ENCODE results near the gene HACD3.
"Not testable (repeated sequence)": the region's sequence is repeated elsewhere in the genome, so short reads cannot be mapped to it uniquely, and the experiment has no call there.

Gene HACD3

DNA sequence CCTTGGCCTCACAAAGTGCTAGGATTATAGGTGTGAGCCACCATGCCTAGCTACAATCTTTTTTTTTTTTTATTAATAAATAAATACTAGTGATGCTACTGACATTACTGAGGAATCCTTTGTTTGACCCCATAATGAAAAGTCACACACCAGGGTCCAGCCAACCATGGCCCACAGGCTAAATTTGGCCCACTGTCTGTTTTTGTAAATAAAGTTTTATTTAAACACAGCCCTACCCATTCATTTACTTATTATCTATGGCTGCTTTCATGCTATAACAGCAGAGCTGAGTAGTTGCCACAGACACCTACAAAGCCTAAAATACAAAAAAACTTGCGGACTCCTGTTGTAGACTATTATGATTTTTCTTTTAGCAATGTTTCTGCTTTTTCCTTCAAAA, 73.3 kb downstream of the HACD3 start:
- no peak for DNase-seq

DNA sequence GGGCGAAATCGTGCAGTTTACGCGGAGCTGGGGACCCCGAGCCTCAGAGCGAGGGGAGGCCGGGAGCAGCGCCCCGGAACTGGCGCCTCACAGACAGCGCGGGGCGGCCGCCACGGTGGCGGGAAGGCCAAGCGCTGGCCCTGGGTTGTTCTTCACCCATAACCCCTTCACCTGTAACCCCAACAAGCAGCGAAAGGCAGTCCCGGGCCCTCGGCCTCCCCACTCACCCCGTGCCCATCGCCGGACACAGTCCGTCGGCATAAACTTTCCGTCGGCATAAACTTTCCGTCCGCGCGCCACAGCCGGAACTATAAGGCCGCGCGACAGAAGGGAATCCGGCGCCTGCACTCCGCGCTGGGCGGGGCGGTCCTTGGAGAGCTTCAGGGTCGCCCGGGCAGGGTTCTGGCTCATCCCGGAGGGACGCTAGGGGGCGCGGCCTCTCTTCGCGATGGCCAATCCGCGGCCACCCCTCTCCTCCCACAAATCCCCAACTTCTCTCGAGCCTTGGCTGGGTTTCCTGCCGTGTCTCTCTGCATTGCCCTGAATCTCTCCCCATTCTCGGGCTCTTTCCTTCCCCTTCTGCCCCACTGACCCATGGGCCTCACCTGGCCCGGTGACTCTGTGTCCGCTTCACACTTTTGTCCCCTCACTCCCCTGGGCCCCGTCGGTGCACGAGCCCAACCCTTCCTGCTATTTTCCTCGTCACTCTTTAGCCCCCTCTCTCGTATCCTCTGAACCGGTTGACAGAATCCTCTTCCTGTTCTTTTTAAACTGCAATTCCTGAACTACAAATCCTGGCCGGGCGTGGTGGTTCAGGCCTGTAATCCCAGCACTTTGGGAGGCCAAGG, 80.8 kb downstream of the HACD3 start, which contains the start of gene INTS14:
Gene INTS14 (minus strand): TSS at position 261 of the 848 bp plus-strand sequence. CDS start 3,751 bp downstream, outside the sequence.
- peak; percentile 89 for DNase-seq

DNA sequence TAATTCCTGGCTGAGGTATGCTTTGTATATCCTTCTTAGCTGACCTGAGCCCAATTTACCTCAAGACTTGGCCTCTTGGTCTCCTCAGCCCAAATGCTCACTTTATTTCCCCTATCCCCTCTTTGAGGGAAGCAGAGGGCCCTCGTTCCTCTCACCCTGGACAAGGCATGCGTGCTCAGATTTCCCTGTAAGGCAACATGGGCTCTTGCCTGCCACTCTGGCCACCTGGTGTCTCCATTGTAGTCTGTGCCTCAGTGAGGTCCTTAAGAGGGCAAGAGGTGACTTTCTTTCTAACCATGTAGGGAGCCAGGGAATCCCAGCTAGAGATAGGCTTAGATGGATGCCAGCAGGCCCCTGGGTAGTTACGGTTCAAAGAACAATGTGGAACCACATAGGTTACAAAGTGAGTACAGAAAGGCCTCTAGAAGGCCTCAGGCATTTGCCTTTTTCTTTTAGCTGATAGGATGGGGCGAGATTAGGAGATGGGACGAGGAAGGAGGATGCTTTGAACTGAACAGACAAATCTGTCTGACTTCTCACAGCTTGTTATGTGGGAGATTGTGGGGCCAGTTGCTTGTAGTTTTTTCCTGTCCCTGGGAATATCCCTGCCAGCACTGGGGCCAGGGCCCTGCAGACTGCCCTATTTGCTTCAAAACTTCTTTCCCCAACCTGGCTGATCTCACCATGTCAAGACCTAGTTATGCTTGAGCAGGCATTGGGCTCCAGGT, 81.8 kb downstream of the HACD3 start:
- DNase-seq: no peak

DNA sequence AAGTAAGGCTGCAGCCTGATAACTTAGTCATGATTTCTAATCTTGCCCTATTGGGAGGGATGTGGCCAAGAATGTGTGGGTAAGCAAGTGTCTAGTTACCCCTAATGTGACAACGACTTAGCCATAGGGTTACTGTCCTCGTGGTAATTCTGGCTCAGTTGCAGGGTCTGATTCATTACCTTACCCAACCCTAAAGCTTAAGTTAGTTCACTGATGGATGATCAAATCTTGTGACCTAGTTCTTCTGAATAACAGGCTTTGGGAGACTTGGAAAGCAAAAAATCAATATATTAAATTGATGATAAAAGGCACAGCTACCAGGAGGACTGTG, 82.3 kb downstream of the HACD3 start:
- no peak for DNase-seq

DNA sequence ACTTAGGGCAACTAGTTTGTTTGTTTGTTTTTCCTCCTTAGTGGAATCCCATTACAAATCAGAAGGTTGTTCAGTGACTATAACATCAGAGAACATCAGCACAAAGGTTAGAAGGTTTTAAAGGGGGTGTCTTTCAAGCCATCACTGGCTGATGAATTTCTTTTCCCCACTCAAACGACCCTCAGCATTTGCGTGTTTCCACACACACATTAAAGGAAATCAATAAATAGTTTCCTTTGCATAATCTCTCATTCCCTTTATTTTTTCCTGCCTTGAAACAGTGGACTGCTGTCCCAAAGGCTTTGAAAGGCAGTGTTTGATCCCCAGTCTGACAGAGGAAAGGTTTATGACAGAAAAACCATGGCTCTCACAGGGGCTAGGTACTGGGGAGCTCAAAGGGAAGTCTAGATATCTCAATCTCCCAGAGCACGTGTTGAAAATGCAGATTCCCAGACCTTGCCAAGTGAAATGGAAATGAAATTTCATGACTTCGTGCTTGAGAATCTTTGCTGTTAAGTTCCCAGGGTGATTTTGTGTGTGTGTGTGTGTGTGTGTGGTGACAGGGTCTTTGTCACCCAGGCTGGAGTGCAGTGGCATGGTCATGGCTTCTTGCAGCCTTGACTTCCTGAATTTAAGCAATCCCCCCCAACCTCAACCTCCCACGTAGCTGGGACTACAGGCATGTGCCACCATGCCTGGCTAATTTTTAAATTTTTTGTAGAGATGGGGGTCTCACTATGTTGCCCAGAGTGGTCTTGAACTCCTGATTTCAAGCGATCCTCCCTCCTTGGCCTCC, 82.9 kb downstream of the HACD3 start:
- DNase-seq: no peak

DNA sequence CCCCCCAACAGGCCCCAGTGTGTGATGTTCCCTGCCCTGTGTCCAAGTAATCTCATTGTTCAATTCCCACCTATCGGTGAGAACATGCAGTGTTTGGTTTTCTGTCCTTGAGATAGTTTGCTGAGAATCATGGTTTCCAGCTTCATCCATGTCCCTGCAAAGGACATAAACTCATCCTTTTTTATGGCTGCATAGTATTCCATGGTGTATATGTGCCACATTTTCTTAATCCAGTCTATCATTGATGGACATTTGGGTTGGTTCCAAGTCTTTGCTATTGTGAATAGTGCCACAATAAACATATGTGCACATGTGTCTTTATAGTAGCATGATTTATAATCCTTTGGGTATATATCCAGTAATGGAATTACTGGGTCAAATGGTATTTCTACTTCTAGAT, 85.6 kb downstream of the HACD3 start:
- not testable (repeated sequence) for DNase-seq

DNA sequence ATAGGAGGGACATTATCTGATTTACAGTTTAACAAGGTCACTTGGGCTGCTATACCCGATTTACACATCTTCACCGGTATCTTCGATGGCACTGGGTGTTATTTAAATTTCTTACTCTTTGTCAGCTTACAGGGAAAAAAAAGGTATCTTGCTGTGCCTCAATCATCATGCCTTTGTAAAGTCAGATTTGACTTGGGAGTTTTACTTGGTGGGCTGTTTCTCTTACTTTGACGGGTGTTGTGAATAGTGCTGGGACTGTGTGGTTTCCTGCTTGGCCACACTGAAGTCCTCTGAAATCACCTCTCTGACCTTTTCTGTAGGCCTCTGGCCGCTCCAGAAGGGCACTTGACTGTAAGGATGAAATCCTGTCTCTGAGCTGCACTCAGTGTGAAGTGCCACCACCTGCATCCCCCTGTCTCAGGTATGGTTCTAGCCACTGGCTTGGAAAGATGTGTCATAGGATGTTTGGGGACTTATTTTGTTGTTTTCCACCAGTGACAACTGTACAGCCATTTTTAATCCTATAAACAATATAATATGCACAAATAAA, 88.4 kb downstream of the HACD3 start:
- DNase-seq: no peak

DNA sequence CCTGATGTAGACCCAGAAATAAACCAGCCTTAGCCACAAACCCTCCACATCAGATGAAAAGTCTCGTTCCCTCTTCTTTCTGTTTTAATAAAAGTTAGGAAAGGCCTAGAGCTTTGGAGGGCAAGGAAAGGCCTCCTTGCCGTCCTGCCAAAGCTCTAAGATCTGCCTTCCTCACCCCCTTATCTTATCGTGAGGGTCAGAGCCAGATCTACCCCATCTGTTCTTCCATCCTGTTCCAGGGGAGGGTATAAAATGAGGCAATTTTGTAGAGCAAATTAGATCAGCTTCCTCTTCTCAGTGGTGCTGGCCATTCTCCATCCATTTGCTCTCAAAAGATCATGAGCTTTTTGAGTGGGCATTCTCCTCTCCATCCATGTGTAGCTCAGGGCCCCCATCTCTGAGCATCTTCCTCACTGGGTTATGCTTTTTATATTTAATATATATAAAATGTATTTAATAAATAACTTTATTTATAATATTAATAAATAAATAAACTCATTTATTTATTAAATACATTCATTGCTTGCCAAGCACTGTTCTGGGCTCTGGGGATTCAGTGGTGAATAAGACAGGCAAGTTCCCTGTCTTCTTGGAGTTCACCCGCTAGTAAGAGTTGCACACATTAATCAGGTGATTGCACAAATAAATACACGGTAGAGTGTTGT, 89.5 kb downstream of the HACD3 start:
- no peak for DNase-seq

DNA sequence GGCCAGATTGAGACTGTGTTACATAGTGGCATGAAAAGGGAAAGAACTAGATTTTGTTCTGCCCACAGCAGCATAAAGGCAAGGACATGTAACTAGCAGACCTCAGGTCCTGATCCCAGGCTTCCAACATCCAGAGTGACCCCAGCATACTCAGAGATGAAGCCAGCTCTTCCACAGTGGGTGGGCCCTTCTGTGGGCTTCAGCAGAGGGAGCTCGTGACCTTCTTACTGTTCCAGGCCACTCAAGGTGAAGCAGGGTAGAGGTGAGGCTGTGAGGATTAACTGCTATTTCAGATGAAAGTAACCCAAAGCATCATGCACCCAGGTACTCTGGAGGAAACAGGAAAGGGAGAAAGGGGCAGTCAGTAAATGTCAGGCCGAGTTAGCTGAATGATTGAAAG, 90.6 kb downstream of the HACD3 start:
- no peak for DNase-seq

DNA sequence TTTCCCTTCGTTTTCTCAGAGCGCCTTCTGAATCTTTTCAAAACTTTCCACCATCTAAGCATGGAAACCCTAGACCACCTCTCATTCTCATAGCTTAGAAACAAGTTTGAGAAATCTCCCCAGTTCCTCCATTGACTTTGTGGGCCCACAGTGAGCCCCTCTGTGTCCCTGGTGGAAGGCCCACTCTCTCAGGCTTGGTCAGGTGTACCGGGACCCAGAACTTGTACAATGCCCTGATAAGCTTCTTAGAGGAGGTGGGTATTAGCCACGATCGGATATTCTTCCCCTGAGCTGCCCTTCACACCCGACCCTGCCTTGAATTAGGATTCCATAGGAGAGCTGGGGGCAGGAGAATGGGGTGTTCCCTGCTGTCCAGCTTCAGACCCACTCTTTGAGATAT, 91.4 kb downstream of the HACD3 start, which contains the start of gene SLC24A1:
Gene SLC24A1 (plus strand): TSS at position 301 of the 400 bp plus-strand sequence. CDS start 2,143 bp downstream, outside the sequence.
- no peak for DNase-seq

DNA sequence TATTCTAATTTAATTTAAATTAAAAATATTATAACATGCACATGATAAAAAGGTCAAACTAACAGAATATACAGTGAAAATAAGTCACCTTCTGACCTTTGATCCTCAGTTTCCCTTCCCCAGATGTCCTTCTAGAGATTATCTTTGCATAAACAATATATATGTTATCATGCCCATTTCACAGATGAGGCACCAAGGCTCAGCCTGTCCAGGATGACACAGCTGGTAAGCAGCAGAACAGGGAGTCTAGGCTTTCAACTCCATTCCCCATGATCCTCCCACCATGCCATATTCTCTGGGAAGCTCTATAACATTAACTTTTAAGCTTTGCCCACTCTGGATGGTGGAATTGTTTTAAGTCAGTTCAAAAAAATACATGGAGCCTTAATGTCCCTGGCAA, 92.8 kb downstream of the HACD3 start:
- no peak for DNase-seq

DNA sequence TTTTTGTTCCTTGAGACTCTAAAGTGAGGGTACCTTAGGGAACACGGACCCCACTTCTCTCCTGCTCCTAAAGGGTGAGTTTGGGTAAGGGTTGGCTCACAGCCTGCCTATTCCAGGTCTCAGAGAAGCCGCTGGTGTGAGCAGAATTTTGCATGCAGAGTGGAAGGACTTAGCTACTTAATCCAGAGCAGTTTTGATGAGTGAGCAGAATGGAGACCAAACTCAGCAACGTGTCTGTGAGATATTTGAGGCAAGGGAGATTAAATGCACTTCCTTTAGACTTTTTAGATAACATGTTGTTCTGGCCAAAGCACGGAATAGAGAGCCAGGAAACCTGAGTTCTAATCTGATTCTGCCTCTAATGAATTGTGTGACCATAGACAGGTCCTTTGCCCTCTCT, 96.6 kb downstream of the HACD3 start:
- no peak for DNase-seq
